HL-60 (cell line): ENCODE data around the gene GLCE.

Source experiments
- DNase-seq, 2 experiments: peaks; one replicate each; pipeline ENCODE4 v3.0.0-alpha.2; 2010 to 2020; ENCODE audit warnings: low read depth in 1 of 2, low spot score in 1 of 2
- H3K27ac ChIP-seq: fragments of 250-450 bp; sonication (Bioruptor Pico); replicated peaks from 2 replicates; pipeline ENCODE4 v1.5.1; 2020; ENCODE audit warnings: mild to moderate bottlenecking, moderate library complexity
- H3K27me3 ChIP-seq: fragments of 250-450 bp; sonication (Bioruptor Pico); 2 replicates; pipeline ENCODE4 v1.5.1; 2021; ENCODE audit warnings: mild to moderate bottlenecking, moderate library complexity; ENCODE audit not compliant: insufficient read depth, poor library complexity, severe bottlenecking
- H3K4me3 ChIP-seq: replicated peaks from 2 replicates; pipeline ENCODE4 v1.5.1; 2011; ENCODE audit warnings: mild to moderate bottlenecking, control low read depth, low read length; ENCODE audit not compliant: insufficient read depth
- GABPA ChIP-seq: IDR thresholded peaks from 2 replicates; pipeline ENCODE4 v1.6.1; 2012; ENCODE audit warnings: low read depth
- POLR2AphosphoS5 ChIP-seq: IDR thresholded peaks from 2 replicates; pipeline ENCODE4 v1.6.1; 2012; ENCODE audit warnings: low read depth
- SPI1 ChIP-seq: IDR thresholded peaks from 2 replicates; pipeline ENCODE4 v1.6.1; 2012; ENCODE audit warnings: low read depth, mild to moderate bottlenecking, borderline replicate concordance
- TF ChIP-seq, protein P1 (sequence below): IDR thresholded peaks from 2 replicates; pipeline ENCODE4 v1.6.1; 2012; ENCODE audit warnings: low read depth; ENCODE audit not compliant: insufficient replicate concordance
- TF ChIP-seq, protein P2 (sequence below): IDR thresholded peaks from one replicate; pipeline ENCODE4 v1.5.1; 2011; ENCODE audit warnings: low read length, control low read depth, inconsistent platforms; ENCODE audit not compliant: insufficient read depth

The GLCE gene

DNA sequence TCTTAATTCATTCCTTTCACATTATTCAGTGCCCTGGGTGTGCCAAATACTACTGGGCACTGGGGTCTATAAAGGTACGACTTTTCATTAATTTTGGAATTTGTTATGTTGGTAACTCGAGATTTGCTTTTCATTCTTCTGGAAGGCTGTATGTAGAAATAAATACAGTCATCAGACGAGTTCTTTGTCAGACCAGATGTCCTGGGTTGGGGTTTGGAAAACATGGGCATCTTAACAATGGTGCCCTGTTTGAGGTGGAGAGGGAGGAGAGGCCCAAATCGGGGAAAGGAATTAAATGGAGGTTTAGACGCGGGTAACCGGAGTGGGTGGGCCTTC lies 662 bp upstream of the GLCE start:
- Histone ChIP-seq H3K4me3 (peak overlapping the region; percentile 82), H3K27me3 (no peaks in the 10 kb centered on the region), H3K27ac (no peak overlapping the region)
- no peak for TF ChIP-seq GABPA
- TF ChIP-seq, protein P1, sequence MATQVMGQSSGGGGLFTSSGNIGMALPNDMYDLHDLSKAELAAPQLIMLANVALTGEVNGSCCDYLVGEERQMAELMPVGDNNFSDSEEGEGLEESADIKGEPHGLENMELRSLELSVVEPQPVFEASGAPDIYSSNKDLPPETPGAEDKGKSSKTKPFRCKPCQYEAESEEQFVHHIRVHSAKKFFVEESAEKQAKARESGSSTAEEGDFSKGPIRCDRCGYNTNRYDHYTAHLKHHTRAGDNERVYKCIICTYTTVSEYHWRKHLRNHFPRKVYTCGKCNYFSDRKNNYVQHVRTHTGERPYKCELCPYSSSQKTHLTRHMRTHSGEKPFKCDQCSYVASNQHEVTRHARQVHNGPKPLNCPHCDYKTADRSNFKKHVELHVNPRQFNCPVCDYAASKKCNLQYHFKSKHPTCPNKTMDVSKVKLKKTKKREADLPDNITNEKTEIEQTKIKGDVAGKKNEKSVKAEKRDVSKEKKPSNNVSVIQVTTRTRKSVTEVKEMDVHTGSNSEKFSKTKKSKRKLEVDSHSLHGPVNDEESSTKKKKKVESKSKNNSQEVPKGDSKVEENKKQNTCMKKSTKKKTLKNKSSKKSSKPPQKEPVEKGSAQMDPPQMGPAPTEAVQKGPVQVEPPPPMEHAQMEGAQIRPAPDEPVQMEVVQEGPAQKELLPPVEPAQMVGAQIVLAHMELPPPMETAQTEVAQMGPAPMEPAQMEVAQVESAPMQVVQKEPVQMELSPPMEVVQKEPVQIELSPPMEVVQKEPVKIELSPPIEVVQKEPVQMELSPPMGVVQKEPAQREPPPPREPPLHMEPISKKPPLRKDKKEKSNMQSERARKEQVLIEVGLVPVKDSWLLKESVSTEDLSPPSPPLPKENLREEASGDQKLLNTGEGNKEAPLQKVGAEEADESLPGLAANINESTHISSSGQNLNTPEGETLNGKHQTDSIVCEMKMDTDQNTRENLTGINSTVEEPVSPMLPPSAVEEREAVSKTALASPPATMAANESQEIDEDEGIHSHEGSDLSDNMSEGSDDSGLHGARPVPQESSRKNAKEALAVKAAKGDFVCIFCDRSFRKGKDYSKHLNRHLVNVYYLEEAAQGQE, result no peak
- no peak for TF ChIP-seq POLR2AphosphoS5
- TF ChIP-seq SPI1, result no peak
- TF ChIP-seq, protein P2, sequence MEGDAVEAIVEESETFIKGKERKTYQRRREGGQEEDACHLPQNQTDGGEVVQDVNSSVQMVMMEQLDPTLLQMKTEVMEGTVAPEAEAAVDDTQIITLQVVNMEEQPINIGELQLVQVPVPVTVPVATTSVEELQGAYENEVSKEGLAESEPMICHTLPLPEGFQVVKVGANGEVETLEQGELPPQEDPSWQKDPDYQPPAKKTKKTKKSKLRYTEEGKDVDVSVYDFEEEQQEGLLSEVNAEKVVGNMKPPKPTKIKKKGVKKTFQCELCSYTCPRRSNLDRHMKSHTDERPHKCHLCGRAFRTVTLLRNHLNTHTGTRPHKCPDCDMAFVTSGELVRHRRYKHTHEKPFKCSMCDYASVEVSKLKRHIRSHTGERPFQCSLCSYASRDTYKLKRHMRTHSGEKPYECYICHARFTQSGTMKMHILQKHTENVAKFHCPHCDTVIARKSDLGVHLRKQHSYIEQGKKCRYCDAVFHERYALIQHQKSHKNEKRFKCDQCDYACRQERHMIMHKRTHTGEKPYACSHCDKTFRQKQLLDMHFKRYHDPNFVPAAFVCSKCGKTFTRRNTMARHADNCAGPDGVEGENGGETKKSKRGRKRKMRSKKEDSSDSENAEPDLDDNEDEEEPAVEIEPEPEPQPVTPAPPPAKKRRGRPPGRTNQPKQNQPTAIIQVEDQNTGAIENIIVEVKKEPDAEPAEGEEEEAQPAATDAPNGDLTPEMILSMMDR, result no peak
- DNase-seq, result no peak

DNA sequence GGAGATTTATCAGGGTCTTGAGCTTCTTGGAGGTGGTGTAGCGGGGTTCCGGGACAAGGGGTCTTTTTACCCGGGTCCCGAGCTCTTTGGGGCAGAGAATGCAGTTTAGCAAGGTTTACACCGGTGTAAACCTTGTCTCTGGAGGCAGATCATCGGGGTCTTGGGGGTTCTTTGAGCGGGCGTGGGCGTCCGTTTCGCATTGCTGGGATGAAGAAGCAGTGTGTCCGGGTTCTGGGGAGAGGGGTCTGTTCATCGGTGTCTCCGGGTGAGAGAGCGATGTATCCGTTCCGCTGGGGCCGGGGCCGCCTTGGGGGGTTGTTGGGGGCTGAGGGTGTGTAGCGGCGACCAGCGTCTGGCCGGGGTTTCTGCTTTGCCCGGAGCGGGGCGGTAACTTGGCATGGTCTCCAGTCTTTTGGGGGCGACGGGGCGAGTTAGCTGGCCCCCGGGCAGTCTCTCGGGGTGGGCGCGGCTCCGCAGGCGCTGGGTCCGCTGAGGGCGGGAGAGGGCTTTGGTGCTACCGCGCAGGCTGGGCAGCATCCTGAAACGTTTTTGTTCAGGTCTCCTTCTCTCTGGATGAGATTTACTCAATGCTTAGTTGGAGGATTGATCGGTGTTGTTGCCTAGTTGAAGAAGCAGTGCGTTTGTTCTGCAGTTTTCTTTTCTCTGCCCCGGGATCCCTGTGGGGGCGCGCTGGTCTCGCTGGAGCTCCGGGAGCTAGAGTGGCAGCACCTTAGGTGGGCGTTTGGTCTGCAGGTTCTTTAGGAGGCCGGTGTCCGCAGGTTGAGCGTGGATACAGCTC lies 843 bp downstream of the GLCE start:
- peak overlapping the region; percentile 82 for H3K4me3 ChIP-seq
- peak overlapping the region; percentile 69 for H3K27ac ChIP-seq
- DNase-seq, result no peak
- H3K27me3 ChIP-seq, result no peaks in the 10 kb centered on the region
- TF ChIP-seq, protein P1, result no peak
- TF ChIP-seq GABPA (no peak), SPI1 (no peak), POLR2AphosphoS5 (no peak)
- TF ChIP-seq, protein P2, result no peak

DNA sequence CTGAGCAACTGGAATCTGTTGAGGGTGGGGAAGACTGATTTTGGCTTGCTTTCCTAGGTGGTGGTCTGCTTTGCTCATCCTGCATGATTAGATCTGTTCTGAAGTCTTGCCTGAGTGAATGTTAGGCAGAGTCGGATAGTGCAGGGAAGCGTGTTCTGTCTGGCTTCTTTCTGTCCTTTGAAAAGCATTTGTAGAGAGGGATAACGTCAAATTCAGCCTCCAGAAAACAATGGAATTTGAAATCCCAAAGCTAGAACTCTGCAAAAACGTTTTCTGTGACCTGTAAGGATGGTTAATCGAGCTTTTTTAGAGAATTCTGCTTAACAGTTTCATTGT lies 1.4 kb downstream of the GLCE start:
- no peak overlapping the region for H3K27ac ChIP-seq
- TF ChIP-seq, protein P1, result no peak
- TF ChIP-seq, protein P2, result no peak
- no peak for TF ChIP-seq SPI1
- TF ChIP-seq GABPA, result no peak
- no peak for TF ChIP-seq POLR2AphosphoS5
- no peak for DNase-seq
- H3K4me3 ChIP-seq, result no peak overlapping the region
- H3K27me3 ChIP-seq, result no peaks in the 10 kb centered on the region
